Neural crest cell (in vitro differentiated cells): Measurements from ENCODE around the gene DYRK1A. TPM values are rescaled to one million over a fixed set of nuclear protein-coding genes. Genes with fewer than 3 reads are reported as not detected.

Experiments
- DNase-seq: peaks from one replicate; pipeline ENCODE4 v3.0.0; 2021; ENCODE audit warnings: low read depth, mixed read lengths, low spot score
- H3K27ac Mint-ChIP-seq: one replicate; pipeline ENCODE4 v1.8.0; 2021; ENCODE audit warnings: mild to moderate bottlenecking, mixed read lengths; ENCODE audit not compliant: unreplicated experiment
- H3K27me3 Mint-ChIP-seq: 2 replicates; pipeline ENCODE4 v1.8.0; 2021; ENCODE audit warnings: low read depth, mild to moderate bottlenecking, mixed read lengths
- H3K36me3 Mint-ChIP-seq: 2 replicates; pipeline ENCODE4 v1.8.0; 2021; ENCODE audit warnings: low read depth, mild to moderate bottlenecking, mixed read lengths
- H3K4me1 Mint-ChIP-seq: 2 replicates; pipeline ENCODE4 v1.8.0; 2021; ENCODE audit warnings: mixed read lengths
- H3K4me3 Mint-ChIP-seq: one replicate; pipeline ENCODE4 v1.8.0; 2021; ENCODE audit warnings: mild to moderate bottlenecking, mixed read lengths
- H3K9me3 Mint-ChIP-seq: 2 replicates; pipeline ENCODE4 v1.8.0; 2021; ENCODE audit warnings: mixed read lengths
- total RNA-seq: library from RNA; stranded (reverse); gene quantifications from 2 replicates; pipeline ENCODE4 v1.2.1, GENCODE V29; 2021
- TF ChIP-seq, protein P1 (sequence below): fragments of 200-600 bp; sonication (generic); conservative IDR thresholded peaks from 2 replicates; pipeline ENCODE4 v1.5.0; 2021; ENCODE audit warnings: antibody characterized with exemption, mild to moderate bottlenecking

Gene DYRK1A
- total RNA-seq, 1 donor from 2014 or later: 77.0 TPM

GRCh38 chr21:37532868-37533780, 166.6 kb downstream of the DYRK1A start:
- Mint-ChIP-seq H3K4me3 (no peak overlapping the region), H3K9me3 (peaks cover 8% of the 10 kb centered on the region), H3K36me3 (peaks cover 4% of the 10 kb centered on the region), H3K4me1 (peaks cover 5% of the 10 kb centered on the region), H3K27me3 (no peaks in the 10 kb centered on the region), H3K27ac (no peak overlapping the region)
- DNase-seq: no peak
- TF ChIP-seq, protein P1, sequence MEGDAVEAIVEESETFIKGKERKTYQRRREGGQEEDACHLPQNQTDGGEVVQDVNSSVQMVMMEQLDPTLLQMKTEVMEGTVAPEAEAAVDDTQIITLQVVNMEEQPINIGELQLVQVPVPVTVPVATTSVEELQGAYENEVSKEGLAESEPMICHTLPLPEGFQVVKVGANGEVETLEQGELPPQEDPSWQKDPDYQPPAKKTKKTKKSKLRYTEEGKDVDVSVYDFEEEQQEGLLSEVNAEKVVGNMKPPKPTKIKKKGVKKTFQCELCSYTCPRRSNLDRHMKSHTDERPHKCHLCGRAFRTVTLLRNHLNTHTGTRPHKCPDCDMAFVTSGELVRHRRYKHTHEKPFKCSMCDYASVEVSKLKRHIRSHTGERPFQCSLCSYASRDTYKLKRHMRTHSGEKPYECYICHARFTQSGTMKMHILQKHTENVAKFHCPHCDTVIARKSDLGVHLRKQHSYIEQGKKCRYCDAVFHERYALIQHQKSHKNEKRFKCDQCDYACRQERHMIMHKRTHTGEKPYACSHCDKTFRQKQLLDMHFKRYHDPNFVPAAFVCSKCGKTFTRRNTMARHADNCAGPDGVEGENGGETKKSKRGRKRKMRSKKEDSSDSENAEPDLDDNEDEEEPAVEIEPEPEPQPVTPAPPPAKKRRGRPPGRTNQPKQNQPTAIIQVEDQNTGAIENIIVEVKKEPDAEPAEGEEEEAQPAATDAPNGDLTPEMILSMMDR: no peak

DNA sequence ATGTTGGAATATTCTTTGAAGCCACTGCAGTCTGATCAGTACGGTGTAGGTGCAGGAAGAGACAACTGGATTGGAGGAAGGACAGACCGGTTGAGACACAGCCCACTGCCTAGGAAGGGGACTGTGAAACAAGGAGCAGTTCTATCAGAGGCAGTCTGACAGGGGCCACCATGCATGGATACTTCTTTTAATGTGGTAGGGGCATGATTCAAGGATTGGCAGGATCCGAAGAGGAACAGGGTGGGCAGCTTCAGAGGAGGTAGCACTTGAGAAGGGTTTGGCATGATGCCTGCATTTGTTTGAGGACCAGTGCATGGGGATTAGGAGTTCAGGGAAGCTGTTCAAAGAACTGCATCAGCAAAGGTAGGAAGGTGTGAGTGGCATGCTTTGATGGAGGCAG, 167.9 kb downstream of the DYRK1A start:
- peaks cover 12% of the 10 kb centered on the region for H3K4me1 Mint-ChIP-seq
- DNase-seq: no peak
- H3K4me3 Mint-ChIP-seq: no peak overlapping the region
- no peaks in the 10 kb centered on the region for H3K27me3 Mint-ChIP-seq
- H3K36me3 Mint-ChIP-seq: peaks cover 4% of the 10 kb centered on the region
- H3K27ac Mint-ChIP-seq: peak overlapping the region; percentile 38
- peaks cover 12% of the 10 kb centered on the region for H3K9me3 Mint-ChIP-seq
- TF ChIP-seq, protein P1: no peak

DNA sequence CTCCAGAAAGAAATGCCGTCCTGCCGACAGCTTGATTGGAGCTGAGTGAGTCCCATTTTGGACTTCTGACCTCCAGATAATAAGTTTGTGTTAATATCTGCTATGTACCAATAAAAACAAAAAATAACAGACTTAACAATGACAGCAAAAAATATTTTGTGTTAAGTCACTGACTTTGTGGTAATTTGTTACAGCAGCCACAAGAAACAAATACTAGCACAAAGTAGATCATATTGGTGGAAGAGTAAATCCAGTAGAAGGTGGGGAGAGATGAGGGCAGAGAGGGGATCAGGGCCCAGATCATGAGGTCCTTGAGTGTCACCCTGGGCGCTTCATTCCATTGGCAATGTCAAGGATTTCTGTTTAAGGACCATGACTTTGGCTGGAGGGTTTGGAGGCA, 168.6 kb downstream of the DYRK1A start:
- Mint-ChIP-seq H3K27ac (no peak overlapping the region), H3K27me3 (no peaks in the 10 kb centered on the region), H3K36me3 (peaks cover 4% of the 10 kb centered on the region), H3K4me1 (peaks cover 12% of the 10 kb centered on the region), H3K4me3 (no peak overlapping the region), H3K9me3 (peaks cover 12% of the 10 kb centered on the region)
- TF ChIP-seq, protein P1: no peak
- no peak for DNase-seq

GRCh38 chr21:37535672-37536071, 169.1 kb downstream of the DYRK1A start:
- no peak overlapping the region for H3K27ac Mint-ChIP-seq
- no peak for DNase-seq
- H3K27me3 Mint-ChIP-seq: no peaks in the 10 kb centered on the region
- peaks cover 4% of the 10 kb centered on the region for H3K36me3 Mint-ChIP-seq
- TF ChIP-seq, protein P1: no peak
- H3K4me1 Mint-ChIP-seq: peaks cover 12% of the 10 kb centered on the region
- no peak overlapping the region for H3K4me3 Mint-ChIP-seq
- peaks cover 12% of the 10 kb centered on the region for H3K9me3 Mint-ChIP-seq

DNA sequence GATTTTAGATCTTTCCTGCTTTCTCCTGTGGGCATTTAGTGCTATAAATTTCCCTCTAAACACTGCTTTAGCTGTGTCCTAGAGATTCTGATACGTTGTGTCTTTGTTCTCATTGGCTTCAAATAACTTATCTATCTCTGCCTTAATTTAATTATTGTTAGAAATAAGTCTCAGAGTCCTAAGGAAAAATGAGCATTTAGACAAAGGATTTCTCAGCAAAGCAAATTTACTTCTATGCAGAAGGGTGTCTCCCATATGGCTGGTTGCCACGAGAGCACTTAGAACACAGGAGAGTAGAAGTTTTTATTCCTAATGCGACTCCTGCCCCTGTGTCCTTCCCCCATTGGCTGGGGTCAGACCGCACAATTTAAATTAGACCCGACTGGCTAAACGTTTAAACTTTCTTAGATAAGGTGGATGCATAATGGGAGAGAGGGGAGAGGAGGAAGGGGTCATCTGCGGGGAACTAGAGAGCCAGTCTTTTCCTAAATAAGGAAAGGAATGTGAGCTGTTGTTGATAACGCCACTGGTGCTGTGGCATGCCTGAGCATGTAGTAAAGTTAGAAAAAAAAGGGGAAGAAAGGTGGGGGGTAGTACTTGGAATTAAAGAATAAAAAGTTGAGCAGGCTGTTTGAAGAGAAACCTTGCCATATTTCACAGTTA, 170.2 kb downstream of the DYRK1A start:
- DNase-seq: no peak

More for the DNA sequence above, 170.2 kb downstream of the DYRK1A start:
- Mint-ChIP-seq H3K36me3 (peaks cover 4% of the 10 kb centered on the region), H3K4me1 (peaks cover 12% of the 10 kb centered on the region), H3K9me3 (peaks cover 19% of the 10 kb centered on the region), H3K4me3 (no peak overlapping the region), H3K27me3 (no peaks in the 10 kb centered on the region), H3K27ac (peak overlapping the region; percentile 44)
- TF ChIP-seq, protein P1: no peak
